ENCODE data around the gene KATNB1. TPM values are rescaled to one million over a fixed set of nuclear protein-coding genes. Genes with fewer than 3 reads are reported as not detected.

Gene KATNB1, protein sequence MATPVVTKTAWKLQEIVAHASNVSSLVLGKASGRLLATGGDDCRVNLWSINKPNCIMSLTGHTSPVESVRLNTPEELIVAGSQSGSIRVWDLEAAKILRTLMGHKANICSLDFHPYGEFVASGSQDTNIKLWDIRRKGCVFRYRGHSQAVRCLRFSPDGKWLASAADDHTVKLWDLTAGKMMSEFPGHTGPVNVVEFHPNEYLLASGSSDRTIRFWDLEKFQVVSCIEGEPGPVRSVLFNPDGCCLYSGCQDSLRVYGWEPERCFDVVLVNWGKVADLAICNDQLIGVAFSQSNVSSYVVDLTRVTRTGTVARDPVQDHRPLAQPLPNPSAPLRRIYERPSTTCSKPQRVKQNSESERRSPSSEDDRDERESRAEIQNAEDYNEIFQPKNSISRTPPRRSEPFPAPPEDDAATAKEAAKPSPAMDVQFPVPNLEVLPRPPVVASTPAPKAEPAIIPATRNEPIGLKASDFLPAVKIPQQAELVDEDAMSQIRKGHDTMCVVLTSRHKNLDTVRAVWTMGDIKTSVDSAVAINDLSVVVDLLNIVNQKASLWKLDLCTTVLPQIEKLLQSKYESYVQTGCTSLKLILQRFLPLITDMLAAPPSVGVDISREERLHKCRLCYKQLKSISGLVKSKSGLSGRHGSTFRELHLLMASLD
- total RNA-seq (2022; extraction: Qiagen RNA extraction), result 14.3 to 23.1 TPM (median 21.9 TPM) in 5 replicates

DNA sequence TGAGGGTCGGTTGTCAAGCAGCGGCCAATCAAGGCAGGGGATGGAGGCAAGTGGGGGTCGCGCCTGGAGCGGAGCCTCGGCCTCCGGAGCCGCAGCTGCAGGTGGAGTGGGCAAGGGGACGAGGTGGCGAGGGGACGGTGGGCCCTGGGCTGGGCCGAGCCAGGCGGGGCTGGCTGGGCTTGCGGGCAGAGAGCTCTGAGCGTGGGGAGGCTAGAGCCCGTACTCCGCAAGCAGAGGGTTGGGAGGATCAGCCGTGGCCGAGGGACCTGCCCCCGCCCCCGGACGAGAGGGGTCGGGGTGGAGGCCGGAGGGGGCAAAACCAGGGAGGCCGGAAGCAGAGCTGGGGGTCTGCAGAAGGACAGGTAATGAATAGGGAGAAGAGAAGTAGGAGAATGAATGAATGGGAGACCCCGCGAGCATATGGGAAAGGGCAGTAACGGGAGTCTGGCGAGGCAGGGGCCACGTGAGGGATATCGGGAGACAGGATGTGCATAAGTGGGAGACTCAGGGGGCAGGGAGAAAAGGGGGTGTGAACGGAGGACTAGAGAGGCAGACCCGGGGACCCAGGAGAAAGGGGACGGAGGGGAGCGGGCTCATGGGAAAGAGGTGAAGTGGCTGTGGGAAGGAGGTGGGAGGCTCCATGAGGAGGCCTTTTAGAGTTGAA lies at the start of gene KATNB1:
KATNB1 (plus strand) TSS at position 16 of the 664 bp plus-strand sequence. CDS start 1,474 bp downstream, outside the sequence.

DNA sequence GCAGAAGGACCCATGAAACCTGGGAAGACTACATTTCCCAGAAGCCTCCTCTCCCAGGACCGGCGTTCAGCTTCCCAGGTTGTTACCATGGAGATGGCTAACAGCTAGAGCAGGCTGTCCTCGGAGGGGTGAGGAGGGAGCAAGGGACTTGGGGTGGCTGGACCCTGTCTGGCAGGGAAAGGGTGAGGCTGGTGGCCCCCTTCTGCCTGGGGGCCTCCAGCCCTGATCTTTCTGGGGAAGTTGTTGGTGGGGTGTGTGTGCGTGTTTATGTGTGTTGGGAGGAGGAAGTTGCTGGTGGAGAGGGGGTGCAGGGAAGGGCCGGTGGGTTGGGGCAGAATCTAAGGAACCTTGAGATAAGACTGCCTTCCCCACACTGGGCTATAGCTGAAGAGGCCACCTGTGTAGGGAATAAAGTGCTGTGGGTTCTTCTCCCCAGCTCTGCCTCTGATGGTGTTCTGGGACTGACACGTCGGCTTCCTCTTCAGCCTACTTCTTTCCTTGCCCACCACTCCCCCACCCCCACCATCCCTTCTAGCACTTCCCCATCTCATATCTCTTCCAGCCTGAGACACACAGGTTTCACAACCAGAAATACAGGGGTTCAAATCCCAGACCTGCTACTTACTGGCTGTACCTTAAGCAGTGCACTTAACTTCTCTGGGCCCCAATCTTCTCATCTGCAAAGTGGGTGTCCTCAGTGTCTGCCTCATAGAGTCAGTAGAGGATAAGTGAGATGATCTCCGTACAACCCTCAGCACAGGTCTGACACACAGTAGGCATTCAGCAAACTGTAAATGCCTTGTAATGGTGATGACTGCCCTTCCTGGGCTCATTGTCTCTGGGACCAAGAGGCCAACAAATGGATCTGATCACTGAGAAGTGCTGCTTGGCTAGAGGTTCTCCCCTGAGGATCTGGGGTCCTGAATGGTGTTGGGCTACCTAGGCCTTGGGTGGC lies 40.6 kb upstream of the KATNB1 start, which contains the start of gene DRC7:
DRC7 (plus strand) TSS at position 82 of the 955 bp plus-strand sequence. CDS start 3,144 bp downstream, outside the sequence.

DNA sequence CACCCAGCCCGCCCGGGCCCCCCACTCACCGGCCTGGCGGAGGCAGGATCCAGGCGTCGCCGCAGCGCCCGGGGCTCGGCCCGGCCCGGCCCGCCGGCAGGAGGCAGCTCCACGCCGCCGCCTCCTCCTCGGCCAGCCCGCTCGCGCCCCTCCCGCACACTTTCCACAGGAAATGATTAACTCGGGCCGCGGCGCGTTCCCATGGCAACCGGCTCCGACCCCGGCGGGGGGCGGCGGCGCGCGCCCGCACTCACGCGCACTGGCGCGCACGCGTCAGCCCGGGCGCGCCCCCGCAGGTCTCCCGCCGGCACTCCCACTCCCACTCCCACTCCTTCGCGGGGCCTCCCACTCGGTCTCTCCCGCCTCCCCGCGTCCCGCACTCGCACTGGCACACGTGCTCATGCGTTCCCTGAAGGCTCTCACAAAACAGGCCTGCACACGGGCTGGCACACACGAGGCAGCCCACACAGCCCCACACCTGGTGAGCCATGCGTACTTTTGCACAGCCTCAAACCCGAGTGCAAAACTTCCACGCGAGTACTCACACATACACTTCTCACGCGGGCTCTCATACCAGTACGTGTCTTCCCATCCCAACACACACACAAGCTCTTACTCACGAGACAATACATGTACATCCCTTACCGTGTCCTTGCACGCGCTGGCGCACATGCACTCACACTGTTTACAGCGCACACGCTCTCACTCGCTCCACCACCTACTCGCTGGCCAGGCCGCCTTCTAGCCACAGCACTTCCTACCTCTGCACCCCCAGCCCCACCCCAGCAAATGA lies 67.0 kb downstream of the KATNB1 start, which contains the start of gene KIFC3:
KIFC3 (minus strand) TSS at position 151 of the 793 bp plus-strand sequence. CDS start 4,248 bp downstream, outside the sequence.

Other genes starting within 250 kb of the KATNB1 start
- gene DOK4, start 249.3 kb upstream of the KATNB1 start, total RNA-seq (2022; extraction: Qiagen RNA extraction), result 33.9 to 50.3 TPM (median 41.5 TPM) in 5 replicates
- gene CCDC102A, start 199.2 kb upstream of the KATNB1 start, total RNA-seq (2022; extraction: Qiagen RNA extraction), result 6.6 to 9.9 TPM (median 8.3 TPM) in 5 replicates
- 0.05 to 0.08 TPM (median 0.06 TPM) in 5 replicates for gene ADGRG5, start 193.1 kb upstream of the KATNB1 start, total RNA-seq (2022; extraction: Qiagen RNA extraction)
- 157 to 234 TPM (median 197 TPM) in 5 replicates for gene ADGRG1, start 107.1 kb upstream of the KATNB1 start, total RNA-seq (2022; extraction: Qiagen RNA extraction)
- 0.36 to 0.72 TPM (median 0.56 TPM) in 5 replicates for gene ADGRG3, start 67.5 kb upstream of the KATNB1 start, total RNA-seq (2022; extraction: Qiagen RNA extraction)
- 0.03 to 0.06 TPM (median 0.05 TPM) in 4 of 5 replicates, not detected in the other for gene DRC7, start 41.0 kb upstream of the KATNB1 start, total RNA-seq (2022; extraction: Qiagen RNA extraction)
- gene KIFC3, start 66.7 kb downstream of the KATNB1 start, total RNA-seq (2022; extraction: Qiagen RNA extraction), result 144 to 205 TPM (median 203 TPM) in 5 replicates
- gene CNGB1, start 235.4 kb downstream of the KATNB1 start, total RNA-seq (2022; extraction: Qiagen RNA extraction), result 0.07 to 0.45 TPM (median 0.16 TPM) in 5 replicates